Mesendoderm (in vitro differentiated cells): ENCODE results near the gene ZNF431.
"Not testable (repeated sequence)": the region's sequence is repeated elsewhere in the genome, so short reads cannot be mapped to it uniquely, and the experiment has no call there.

Experiments used
- DNase-seq: peaks from one replicate; pipeline ENCODE4 v3.0.0; 2013
- H2AK5ac ChIP-seq: 2 replicates; pipeline ENCODE4 v1.6.1; 2013; ENCODE audit warnings: low read length, inconsistent platforms
- H2BK120ac ChIP-seq: 2 replicates; pipeline ENCODE4 v1.6.1; 2013; ENCODE audit warnings: low read depth, mild to moderate bottlenecking, low read length, moderate library complexity, mixed read lengths
- H2BK15ac ChIP-seq: replicated peaks from 2 replicates; pipeline ENCODE4 v1.6.1; 2013; ENCODE audit warnings: low read depth, mild to moderate bottlenecking, moderate library complexity
- H2BK5ac ChIP-seq: 2 replicates; pipeline ENCODE4 v1.6.1; 2013; ENCODE audit warnings: low read length, inconsistent platforms
- H3K18ac ChIP-seq: 2 replicates; pipeline ENCODE4 v1.6.1; 2013; ENCODE audit warnings: mild to moderate bottlenecking, low read length, mixed read lengths
- H3K23ac ChIP-seq: one replicate; pipeline ENCODE4 v1.6.1; 2013; ENCODE audit warnings: low read length
- H3K27ac ChIP-seq: 2 replicates; pipeline ENCODE4 v1.5.1; 2013; ENCODE audit warnings: low read depth, mild to moderate bottlenecking, inconsistent platforms, low read length, moderate library complexity
- H3K27me3 ChIP-seq: 2 replicates; pipeline ENCODE4 v1.6.1; 2013; ENCODE audit warnings: low read length, control low read depth, mild to moderate bottlenecking, inconsistent platforms; ENCODE audit not compliant: insufficient read depth, poor library complexity
- H3K36me3 ChIP-seq: 2 replicates; pipeline ENCODE4 v1.6.1; 2013; ENCODE audit warnings: low read length, inconsistent platforms; ENCODE audit not compliant: control insufficient read depth, insufficient read depth
- H3K4ac ChIP-seq: one replicate; pipeline ENCODE4 v1.6.1; 2013; ENCODE audit warnings: low read depth, mild to moderate bottlenecking, low read length, moderate library complexity
- H3K4me1 ChIP-seq: 2 replicates; pipeline ENCODE4 v1.6.1; 2013; ENCODE audit warnings: low read depth, low read length, inconsistent platforms; ENCODE audit not compliant: control insufficient read depth
- H3K4me2 ChIP-seq: 2 replicates; pipeline ENCODE4 v1.6.1; 2013; ENCODE audit warnings: low read length
- H3K4me3 ChIP-seq: 2 replicates; pipeline ENCODE4 v1.5.1; 2013; ENCODE audit warnings: mild to moderate bottlenecking, low read length
- H3K56ac ChIP-seq: one replicate; pipeline ENCODE4 v1.6.1; 2013; ENCODE audit warnings: low read length
- H3K79me1 ChIP-seq: 2 replicates; pipeline ENCODE4 v1.6.1; 2013; ENCODE audit warnings: low read length, inconsistent platforms
- H3K79me2 ChIP-seq: 2 replicates; pipeline ENCODE4 v1.6.1; 2013; ENCODE audit warnings: mild to moderate bottlenecking, low read length; ENCODE audit not compliant: control insufficient read depth, insufficient read depth
- H3K9ac ChIP-seq: 2 replicates; pipeline ENCODE4 v1.6.1; 2013; ENCODE audit warnings: low read length, inconsistent platforms
- H4K5ac ChIP-seq: one replicate; pipeline ENCODE4 v1.6.1; 2013; ENCODE audit warnings: low read length
- H4K8ac ChIP-seq: one replicate; pipeline ENCODE4 v1.6.1; 2013; ENCODE audit warnings: low read depth, mild to moderate bottlenecking, control low read depth, low read length, moderate library complexity
- WGBS: extraction: QIAGEN DNeasy Blood & Tissue Kit; methylation state at CpG from one replicate; pipeline ENCODE4 v1.1.7; 2013; ENCODE audit warnings: low lambda C conversion rate, missing lambda C conversion rate; ENCODE audit not compliant: insufficient coverage; ENCODE audit errors: extremely low coverage; 5-methylcytosine and 5-hydroxymethylcytosine counted together

The ZNF431 gene

GRCh38 chr19:21135433-21135832 lies 6.4 kb upstream of the ZNF431 start:
- no peak overlapping the region for H3K4ac ChIP-seq
- H2AK5ac ChIP-seq, result no peak overlapping the region
- no peak overlapping the region for H2BK5ac ChIP-seq
- no peaks in the 10 kb centered on the region for H3K4me1 ChIP-seq
- no peaks in the 10 kb centered on the region for H3K27me3 ChIP-seq
- H2BK15ac ChIP-seq, result no peak overlapping the region
- no peak overlapping the region for H3K18ac ChIP-seq
- H3K79me1 ChIP-seq, result no peaks in the 10 kb centered on the region
- H3K4me3 ChIP-seq, result no peak overlapping the region
- no CpG with 5 or more reads among the region's 8 CpGs for WGBS
- H4K5ac ChIP-seq, result no peak overlapping the region
- H3K36me3 ChIP-seq, result no peaks in the 10 kb centered on the region
- H3K4me2 ChIP-seq, result no peak overlapping the region
- DNase-seq, result no peak
- H4K8ac ChIP-seq, result no peak overlapping the region
- no peak overlapping the region for H2BK120ac ChIP-seq
- no peak overlapping the region for H3K56ac ChIP-seq
- H3K27ac ChIP-seq, result no peak overlapping the region
- no peaks in the 10 kb centered on the region for H3K79me2 ChIP-seq
- no peak overlapping the region for H3K9ac ChIP-seq
- no peak overlapping the region for H3K23ac ChIP-seq

DNA sequence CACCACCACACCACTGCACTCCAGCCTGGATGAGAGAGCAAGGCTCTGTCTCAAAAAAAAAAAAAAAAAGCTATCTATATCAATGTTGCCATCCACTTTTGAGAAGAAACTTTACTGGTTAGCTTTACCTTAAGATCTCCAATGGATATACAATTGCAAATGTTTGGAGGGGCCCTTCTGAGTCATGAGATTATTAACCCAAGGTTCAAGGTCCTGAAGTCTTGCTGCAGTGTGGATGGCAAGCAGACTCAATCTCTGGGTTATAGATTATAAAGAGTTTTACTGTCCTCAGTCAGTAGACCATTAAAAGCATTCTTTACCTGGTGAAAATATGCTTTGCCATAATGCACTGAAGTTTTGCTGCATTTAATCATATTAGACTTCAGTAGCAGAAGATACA lies 3.7 kb upstream of the ZNF431 start:
- Histone ChIP-seq H3K27ac (no peak overlapping the region), H2BK15ac (no peak overlapping the region), H3K27me3 (no peaks in the 10 kb centered on the region), H2BK120ac (no peak overlapping the region), H3K4me2 (no peak overlapping the region), H4K8ac (no peak overlapping the region), H3K4me3 (no peak overlapping the region), H3K79me1 (peaks cover 2% of the 10 kb centered on the region), H3K23ac (no peak overlapping the region), H3K79me2 (peaks cover 8% of the 10 kb centered on the region), H3K18ac (no peak overlapping the region), H3K4me1 (no peaks in the 10 kb centered on the region), H3K56ac (no peak overlapping the region), H3K36me3 (no peaks in the 10 kb centered on the region), H3K9ac (no peak overlapping the region), H3K4ac (no peak overlapping the region), H2AK5ac (no peak overlapping the region), H4K5ac (no peak overlapping the region), H2BK5ac (no peak overlapping the region)
- no peak for DNase-seq

DNA sequence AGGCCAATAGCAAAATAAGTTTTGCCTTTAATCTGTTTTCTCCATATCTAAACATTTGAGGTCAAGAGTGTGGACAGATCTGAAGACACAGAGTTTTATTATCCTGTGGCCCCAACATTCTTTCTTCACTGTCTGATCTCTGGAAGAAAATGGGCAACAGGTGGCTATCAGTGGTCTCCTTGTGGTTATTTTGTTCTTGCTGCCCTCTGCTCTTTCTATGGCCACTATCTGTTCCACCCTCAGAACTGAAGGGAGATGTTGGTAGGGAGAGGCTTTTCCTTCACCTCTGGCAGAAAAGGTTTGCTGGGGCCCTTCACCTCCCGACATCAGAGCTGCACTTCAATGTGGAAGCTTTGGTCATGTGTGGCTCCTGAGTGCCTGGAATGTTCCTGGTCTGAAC lies 834 bp upstream of the ZNF431 start:
- H2BK15ac ChIP-seq, H3K36me3 ChIP-seq, DNase-seq, H4K8ac ChIP-seq, H3K9ac ChIP-seq, H3K79me1 ChIP-seq, H3K4me2 ChIP-seq, H3K4me1 ChIP-seq, H3K18ac ChIP-seq, H2AK5ac ChIP-seq, H3K23ac ChIP-seq, H2BK120ac ChIP-seq, H3K27me3 ChIP-seq, H3K4me3 ChIP-seq, H2BK5ac ChIP-seq, H3K56ac ChIP-seq, H3K4ac ChIP-seq, H4K5ac ChIP-seq, H3K27ac ChIP-seq: not testable (repeated sequence)
- H3K79me2 ChIP-seq, result peaks cover 12% of the 10 kb centered on the region
- no CpG with 5 or more reads among the region's 1 CpG for WGBS

- Histone ChIP-seq H4K5ac (no peak overlapping the region), H3K4me1 (no peaks in the 10 kb centered on the region), H3K56ac (no peak overlapping the region), H3K4ac (no peak overlapping the region), H3K23ac (no peak overlapping the region), H2BK120ac (no peak overlapping the region), H4K8ac (no peak overlapping the region), H3K18ac (no peak overlapping the region), H3K79me1 (peaks cover 6% of the 10 kb centered on the region), H3K36me3 (peaks cover 4% of the 10 kb centered on the region), H2AK5ac (no peak overlapping the region), H2BK5ac (no peak overlapping the region), H3K4me3 (no peak overlapping the region), H3K9ac (no peak overlapping the region), H3K4me2 (no peak overlapping the region), H3K27ac (no peak overlapping the region), H2BK15ac (no peak overlapping the region), H3K27me3 (no peaks in the 10 kb centered on the region), H3K79me2 (peaks cover 12% of the 10 kb centered on the region)
- no peak for DNase-seq
- WGBS, result no CpG with 5 or more reads among the region's 5 CpGs
Observed at GRCh38 chr19:21143428-21143827, 1.6 kb downstream of the ZNF431 start.

GRCh38 chr19:21143854-21144253 lies 2.0 kb downstream of the ZNF431 start:
- Histone ChIP-seq H2BK120ac (no peak overlapping the region), H3K9ac (no peak overlapping the region), H3K23ac (no peak overlapping the region), H3K79me2 (peaks cover 12% of the 10 kb centered on the region), H4K5ac (no peak overlapping the region), H3K4me2 (no peak overlapping the region), H3K36me3 (peaks cover 4% of the 10 kb centered on the region), H2BK5ac (no peak overlapping the region), H3K79me1 (peaks cover 6% of the 10 kb centered on the region), H3K18ac (no peak overlapping the region), H4K8ac (no peak overlapping the region), H3K56ac (no peak overlapping the region), H2AK5ac (no peak overlapping the region), H3K27me3 (no peaks in the 10 kb centered on the region), H3K4me3 (no peak overlapping the region), H3K4ac (no peak overlapping the region), H2BK15ac (no peak overlapping the region), H3K27ac (no peak overlapping the region), H3K4me1 (no peaks in the 10 kb centered on the region)
- no CpG with 5 or more reads among the region's 1 CpG for WGBS
- DNase-seq, result no peak

- H2BK120ac ChIP-seq, result no peak overlapping the region
- no peak overlapping the region for H2BK5ac ChIP-seq
- no peak overlapping the region for H3K27ac ChIP-seq
- no peak overlapping the region for H3K4ac ChIP-seq
- no peak overlapping the region for H2AK5ac ChIP-seq
- no peak overlapping the region for H3K4me2 ChIP-seq
- no peak overlapping the region for H2BK15ac ChIP-seq
- H3K79me1 ChIP-seq, result peaks cover 7% of the 10 kb centered on the region
- H3K4me3 ChIP-seq, result no peak overlapping the region
- H3K9ac ChIP-seq, result no peak overlapping the region
- no CpG with 5 or more reads among the region's 1 CpG for WGBS
- no peak for DNase-seq
- H3K18ac ChIP-seq, result no peak overlapping the region
- H3K4me1 ChIP-seq, result no peaks in the 10 kb centered on the region
- no peak overlapping the region for H4K8ac ChIP-seq
- no peak overlapping the region for H4K5ac ChIP-seq
- H3K23ac ChIP-seq, result no peak overlapping the region
- no peaks in the 10 kb centered on the region for H3K27me3 ChIP-seq
- peaks cover 8% of the 10 kb centered on the region for H3K79me2 ChIP-seq
- H3K36me3 ChIP-seq, result peaks cover 5% of the 10 kb centered on the region
- H3K56ac ChIP-seq, result no peak overlapping the region
Observed at GRCh38 chr19:21147540-21147939, 5.7 kb downstream of the ZNF431 start.
